NCI-H2171 treated with DMSO at 0.1 percent for 48 hours (cell line): ENCODE measurements around the gene CTSF.
"Not testable (repeated sequence)": the region's sequence is repeated elsewhere in the genome, so short reads cannot be mapped to it uniquely, and the experiment has no call there.

Experiments used
- DNase-seq: peaks from one replicate; lab custom pipeline; 2025; lab: John Stamatoyannopoulos, UW

CTSF gene

GRCh38 chr11:66559142-66559865 lies 9.1 kb downstream of the CTSF start:
- DNase-seq = no peak

- DNase-seq = no peak
These were observed 10.6 kb downstream of the CTSF start for GRCh38 chr11:66557733-66558326.

GRCh38 chr11:66556086-66556485 lies 12.3 kb downstream of the CTSF start:
- DNase-seq = no peak

- no peak for DNase-seq
These were observed 13.0 kb downstream of the CTSF start for GRCh38 chr11:66555416-66555815.

- DNase-seq = no peak
These were observed 13.8 kb downstream of the CTSF start for GRCh38 chr11:66554602-66555001.

GRCh38 chr11:66550887-66551286 lies 17.5 kb downstream of the CTSF start:
- DNase-seq = no peak

GRCh38 chr11:66549696-66550095 lies 18.7 kb downstream of the CTSF start:
- DNase-seq = no peak

- no peak for DNase-seq
These were observed 19.4 kb downstream of the CTSF start for GRCh38 chr11:66548774-66549630.

GRCh38 chr11:66548041-66548440 lies 20.4 kb downstream of the CTSF start:
- peak; percentile 92 for DNase-seq

GRCh38 chr11:66547662-66548009 lies 20.8 kb downstream of the CTSF start:
- peak; percentile 55 for DNase-seq

GRCh38 chr11:66546966-66547661 lies 21.3 kb downstream of the CTSF start:
- DNase-seq = peak; percentile 7

- no peak for DNase-seq
These were observed 21.9 kb downstream of the CTSF start, which contains the start of gene ACTN3 for GRCh38 chr11:66546368-66546965. ACTN3 (plus strand) TSS chr11:66546903; CDS start chr11:66546938, 35 bp downstream.

GRCh38 chr11:66545701-66546367 lies 22.6 kb downstream of the CTSF start, which contains the start of gene ZDHHC24:
ZDHHC24 (minus strand) TSS chr11:66546048; CDS start chr11:66546003, 45 bp downstream.
- peak; percentile 90 for DNase-seq

GRCh38 chr11:66544952-66545351 lies 23.5 kb downstream of the CTSF start:
- not testable (repeated sequence) for DNase-seq

GRCh38 chr11:66543263-66544107 lies 24.9 kb downstream of the CTSF start:
- DNase-seq = no peak

GRCh38 chr11:66542362-66542761 lies 26.0 kb downstream of the CTSF start:
- no peak for DNase-seq

- no peak for DNase-seq
These were observed 26.5 kb downstream of the CTSF start for GRCh38 chr11:66541892-66542291.

GRCh38 chr11:66540598-66540997 lies 27.8 kb downstream of the CTSF start:
- DNase-seq = not testable (repeated sequence)

- DNase-seq = no peak
These were observed 28.6 kb downstream of the CTSF start for GRCh38 chr11:66539870-66540213.

- no peak for DNase-seq
These were observed 29.1 kb downstream of the CTSF start for GRCh38 chr11:66539170-66539869.
